SU-DHL-6 (cell line): ENCODE measurements around the gene SHOX.
"Not testable (repeated sequence)": the region's sequence is repeated elsewhere in the genome, so short reads cannot be mapped to it uniquely, and the experiment has no call there.

Experiments used
- H2AFZ ChIP-seq: fragments of 200-600 bp; sonication (generic); 2 replicates; pipeline ENCODE4 v1.6.1; 2014; ENCODE audit warnings: low read depth, mild to moderate bottlenecking, moderate library complexity, mixed read lengths, antibody characterized with exemption, low read length; ENCODE audit not compliant: severe bottlenecking
- H3F3A ChIP-seq: fragments of 200-600 bp; shearing (Covaris generic); 2 replicates; pipeline ENCODE4 v1.6.0; 2016; ENCODE audit warnings: antibody characterized with exemption, mild to moderate bottlenecking; ENCODE audit not compliant: insufficient read depth
- H3K27ac ChIP-seq: fragments of 200-600 bp; sonication (generic); 2 replicates; pipeline ENCODE4 v1.5.1; 2016; ENCODE audit warnings: low read depth, mild to moderate bottlenecking, low read length, moderate library complexity, mixed read lengths
- H3K27me3 ChIP-seq: fragments of 200-600 bp; sonication (generic), shearing (Covaris generic); 2 replicates; pipeline ENCODE4 v1.6.0; 2014; ENCODE audit warnings: mild to moderate bottlenecking, low read length
- H3K36me3 ChIP-seq: fragments of 200-600 bp; sonication (generic); 2 replicates; pipeline ENCODE4 v1.6.1; 2014; ENCODE audit warnings: mild to moderate bottlenecking, low read length, mixed read lengths
- H3K4me2 ChIP-seq: fragments of 300-600, 200-600 bp; shearing (Covaris generic), sonication (generic); 2 replicates; pipeline ENCODE4 v1.6.0; 2014; ENCODE audit warnings: low read length, low read depth, mild to moderate bottlenecking; ENCODE audit not compliant: poor library complexity, severe bottlenecking
- H3K4me3 ChIP-seq: fragments of 200-600 bp; sonication (generic); 2 replicates; pipeline ENCODE4 v1.5.1; 2014; ENCODE audit warnings: antibody characterized with exemption, low read length, mild to moderate bottlenecking, mixed read lengths; ENCODE audit not compliant: insufficient read depth, poor library complexity, severe bottlenecking
- H3K79me2 ChIP-seq: fragments of 200-600 bp; sonication (generic); 2 replicates; pipeline ENCODE4 v1.6.1; 2014; ENCODE audit warnings: mild to moderate bottlenecking, low read length, moderate library complexity; ENCODE audit not compliant: insufficient read depth
- H3K9ac ChIP-seq: fragments of 200-600 bp; sonication (generic); 2 replicates; pipeline ENCODE4 v1.7.0; 2014; ENCODE audit warnings: mild to moderate bottlenecking, low read length
- H3K9me2 ChIP-seq: fragments of 200-600 bp; sonication (generic); replicated peaks from 2 replicates; pipeline ENCODE4 v1.6.1; 2014; ENCODE audit warnings: low read length; ENCODE audit not compliant: insufficient read depth
- H3K9me3 ChIP-seq: fragments of 200-600 bp; sonication (generic); 2 replicates; pipeline ENCODE4 v1.6.1; 2014; ENCODE audit warnings: low read length, mixed read lengths; ENCODE audit not compliant: insufficient read depth
- H4K20me1 ChIP-seq: fragments of 200-600 bp; sonication (generic); 2 replicates; pipeline ENCODE4 v1.6.1; 2014; ENCODE audit warnings: low read depth, mild to moderate bottlenecking, antibody characterized with exemption, low read length, moderate library complexity, mixed read lengths
- CTCF ChIP-seq: fragments of 200-600 bp; sonication (generic); IDR thresholded peaks from one replicate; pipeline ENCODE4 v1.5.1; 2017; ENCODE audit warnings: antibody characterized with exemption, mild to moderate bottlenecking, low read length, moderate library complexity; ENCODE audit not compliant: insufficient read depth, poor library complexity, severe bottlenecking
- EZH2phosphoT487 ChIP-seq: fragments of 200-600 bp; sonication (generic), shearing (Covaris generic); conservative IDR thresholded peaks from 2 replicates; pipeline ENCODE4 v1.6.1; 2018; ENCODE audit warnings: mild to moderate bottlenecking, antibody characterized with exemption, low read length, moderate library complexity, mixed read lengths

SHOX gene

GRCh38 chrX:625137-625691 is 5.4 kb upstream of the SHOX start:
- Histone ChIP-seq H3K9me3 (no peaks in the 10 kb centered on the region), H3K9ac (no peak overlapping the region), H3K79me2 (no peaks in the 10 kb centered on the region), H3F3A (no peaks in the 10 kb centered on the region), H3K9me2 (no peaks in the 10 kb centered on the region), H4K20me1 (no peaks in the 10 kb centered on the region), H2AFZ (no peak overlapping the region), H3K27me3 (no peaks in the 10 kb centered on the region), H3K36me3 (no peaks in the 10 kb centered on the region), H3K4me2 (no peak overlapping the region), H3K4me3 (no peak overlapping the region), H3K27ac (no peak overlapping the region)
- TF ChIP-seq CTCF: no peak
- no peak for TF ChIP-seq EZH2phosphoT487

DNA sequence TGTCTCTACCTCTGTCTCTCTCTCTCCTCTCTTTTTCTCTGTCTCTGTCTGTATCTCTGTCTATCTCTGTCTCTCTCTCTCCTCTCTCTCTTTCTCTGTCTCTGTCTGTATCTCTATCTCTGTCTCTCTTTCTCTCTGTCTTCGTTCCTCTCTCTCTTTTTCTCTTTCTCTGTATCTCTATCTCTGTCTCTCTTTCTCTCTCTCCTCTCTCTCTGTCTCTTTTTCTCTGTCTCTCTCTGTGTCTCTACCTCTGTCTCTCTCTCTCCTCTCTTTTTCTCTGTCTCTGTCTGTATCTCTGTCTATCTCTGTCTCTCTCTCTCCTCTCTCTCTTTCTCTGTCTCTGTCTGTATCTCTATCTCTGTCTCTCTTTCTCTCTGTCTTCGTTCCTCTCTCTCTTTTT is 4.5 kb upstream of the SHOX start:
- not testable (repeated sequence) for H3K36me3 ChIP-seq, H3F3A ChIP-seq, H3K27me3 ChIP-seq, H3K9me3 ChIP-seq, H3K9me2 ChIP-seq, H3K79me2 ChIP-seq, H3K9ac ChIP-seq, H4K20me1 ChIP-seq, H3K4me3 ChIP-seq, H3K4me2 ChIP-seq, H2AFZ ChIP-seq, H3K27ac ChIP-seq

- H3F3A ChIP-seq: no peaks in the 10 kb centered on the region
- H3K9me2 ChIP-seq: no peaks in the 10 kb centered on the region
- H3K27me3 ChIP-seq: no peaks in the 10 kb centered on the region
- no peaks in the 10 kb centered on the region for H4K20me1 ChIP-seq
- no peak overlapping the region for H2AFZ ChIP-seq
- no peaks in the 10 kb centered on the region for H3K79me2 ChIP-seq
- H3K4me2 ChIP-seq: no peak overlapping the region
- H3K9me3 ChIP-seq: no peaks in the 10 kb centered on the region
- no peak overlapping the region for H3K4me3 ChIP-seq
- no peak for TF ChIP-seq CTCF
- TF ChIP-seq EZH2phosphoT487: no peak
- H3K27ac ChIP-seq: no peak overlapping the region
- H3K36me3 ChIP-seq: no peaks in the 10 kb centered on the region
- H3K9ac ChIP-seq: no peak overlapping the region
These were observed 3.7 kb upstream of the SHOX start for GRCh38 chrX:626745-627509.

- TF ChIP-seq EZH2phosphoT487: no peak
- TF ChIP-seq CTCF: no peak
- H3K36me3 ChIP-seq: no peaks in the 10 kb centered on the region
- no peak overlapping the region for H2AFZ ChIP-seq
- H3K9me2 ChIP-seq: no peaks in the 10 kb centered on the region
- no peaks in the 10 kb centered on the region for H3K79me2 ChIP-seq
- H3K9ac ChIP-seq: no peak overlapping the region
- H3F3A ChIP-seq: no peaks in the 10 kb centered on the region
- H3K27ac ChIP-seq: no peak overlapping the region
- no peaks in the 10 kb centered on the region for H3K9me3 ChIP-seq
- no peak overlapping the region for H3K4me2 ChIP-seq
- H4K20me1 ChIP-seq: no peaks in the 10 kb centered on the region
- no peak overlapping the region for H3K4me3 ChIP-seq
- no peaks in the 10 kb centered on the region for H3K27me3 ChIP-seq
These were observed 3.0 kb upstream of the SHOX start for GRCh38 chrX:627510-627981.
